HFFc6 (cell line): ENCODE measurements around the gene ZNF331. TPM values are rescaled to one million over a fixed set of nuclear protein-coding genes. Genes with fewer than 3 reads are reported as not detected.
"Not testable (repeated sequence)": the region's sequence is repeated elsewhere in the genome, so short reads cannot be mapped to it uniquely, and the experiment has no call there.

Experiments
- DNase-seq: peaks from one replicate; pipeline ENCODE4 v3.0.0-alpha.2; 2018
- H3K27ac Mint-ChIP-seq: 2 replicates; pipeline ENCODE4 v1.8.0; 2020; ENCODE audit warnings: mild to moderate bottlenecking, mixed read lengths
- H3K27me3 Mint-ChIP-seq: 2 replicates; pipeline ENCODE4 v1.8.0; 2021; ENCODE audit warnings: mild to moderate bottlenecking, moderate library complexity, mixed read lengths; ENCODE audit not compliant: insufficient read depth
- H3K36me3 Mint-ChIP-seq: 2 replicates; pipeline ENCODE4 v1.8.0; 2021; ENCODE audit warnings: low read depth, mixed read lengths
- H3K4me1 Mint-ChIP-seq: 2 replicates; pipeline ENCODE4 v1.8.0; 2020; ENCODE audit warnings: low read depth, mixed read lengths
- H3K4me3 Mint-ChIP-seq: 2 replicates; pipeline ENCODE4 v1.8.0; 2020; ENCODE audit warnings: mild to moderate bottlenecking, moderate library complexity, mixed read lengths
- H3K9me3 Mint-ChIP-seq: 2 replicates; pipeline ENCODE4 v1.8.0; 2020; ENCODE audit warnings: mild to moderate bottlenecking, mixed read lengths
- CTCF ChIP-seq: fragments of 200-600 bp; sonication (generic); IDR thresholded peaks from 2 replicates; pipeline ENCODE4 v1.5.0; 2021; ENCODE audit warnings: antibody characterized with exemption, mild to moderate bottlenecking
- long read RNA-seq: library from polyadenylated mRNA; unstranded; transcript quantifications from one replicate; pipeline ENCODE4 v2.0.0, GENCODE V29; 2019
- total RNA-seq, 6 experiments: library from RNA; stranded (reverse); fragmentation: NEBNext Ultra II Directional; extraction: Animal tissue kit (Norgen Biotek cat#: 25700); gene quantifications; 2 replicates in 1 of 6; 3 replicates in 5 of 6; pipeline ENCODE4 v1.2.3, GENCODE V29; 2021

The ZNF331 gene
- 10 to 100 TPM in 4 of 6 experiments, 1 to 10 TPM in 2; 9.8 to 13.0 (median 11.3) TPM for total RNA-seq
- long read RNA-seq, transcript ZNF331-202 (6 exons, 2,248 nt) = major isoform, 7 of 11 reads
- long read RNA-seq, partial matches to known transcripts = 0 of 11 reads
- long read RNA-seq, other reads (novel, unspliced or antisense) = 1 of 11 reads

- DNase-seq = peak; percentile 70
Measured at GRCh38 chr19:53537521-53538377, at the start of gene ZNF331. ZNF331 (plus strand) TSS chr19:53538145; CDS start chr19:53569377, 31,232 bp downstream.

DNA sequence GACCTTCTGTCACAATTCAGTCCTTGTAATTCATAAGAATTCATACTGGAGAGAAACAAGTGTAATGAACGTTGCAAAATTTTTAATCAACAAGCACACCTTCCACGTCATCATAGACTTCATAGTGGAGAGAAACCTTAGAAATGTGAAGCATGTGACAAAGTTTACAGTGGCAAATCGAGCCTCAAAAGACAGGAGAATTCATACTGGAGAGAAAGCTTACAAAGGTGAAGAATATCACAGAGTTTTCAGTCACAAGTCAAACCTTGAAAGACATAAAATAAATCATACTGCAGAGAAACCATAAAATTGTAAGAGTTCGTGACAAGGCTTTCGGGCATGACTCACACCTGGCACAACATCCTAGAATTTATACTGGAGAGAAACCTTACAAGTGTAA is 45.8 kb upstream of the ZNF331 start:
- no peaks in the 10 kb centered on the region for H3K4me1 Mint-ChIP-seq
- H3K27me3 Mint-ChIP-seq = peaks cover 3% of the 10 kb centered on the region
- DNase-seq = no peak
- no peak for TF ChIP-seq CTCF
- H3K9me3 Mint-ChIP-seq = peaks cover 82% of the 10 kb centered on the region
- H3K4me3 Mint-ChIP-seq = no peak overlapping the region
- H3K36me3 Mint-ChIP-seq = peaks cover 76% of the 10 kb centered on the region
- no peak overlapping the region for H3K27ac Mint-ChIP-seq

More at GRCh38 chr19:53537521-53538377, at the start of gene ZNF331:
- Mint-ChIP-seq H3K9me3 (no peaks in the 10 kb centered on the region), H3K27me3 (peaks cover 5% of the 10 kb centered on the region), H3K27ac (peak within 1 kb of the TSS; percentile 94), H3K36me3 (peaks cover 32% of the 10 kb centered on the region), H3K4me3 (peak within 1 kb of the TSS; percentile 92), H3K4me1 (peaks cover 18% of the 10 kb centered on the region)
- TF ChIP-seq CTCF = peak; percentile 39

GRCh38 chr19:53497311-53498023 is 40.5 kb upstream of the ZNF331 start:
- not testable (repeated sequence) for H3K27me3 Mint-ChIP-seq, H3K4me1 Mint-ChIP-seq, H3K4me3 Mint-ChIP-seq
- Mint-ChIP-seq H3K27ac (peak overlapping the region; percentile 12; the same call in 1 of the 2 replicates), H3K9me3 (peaks cover 39% of the 10 kb centered on the region), H3K36me3 (peaks cover 28% of the 10 kb centered on the region)
- peak; percentile 41 for DNase-seq

DNA sequence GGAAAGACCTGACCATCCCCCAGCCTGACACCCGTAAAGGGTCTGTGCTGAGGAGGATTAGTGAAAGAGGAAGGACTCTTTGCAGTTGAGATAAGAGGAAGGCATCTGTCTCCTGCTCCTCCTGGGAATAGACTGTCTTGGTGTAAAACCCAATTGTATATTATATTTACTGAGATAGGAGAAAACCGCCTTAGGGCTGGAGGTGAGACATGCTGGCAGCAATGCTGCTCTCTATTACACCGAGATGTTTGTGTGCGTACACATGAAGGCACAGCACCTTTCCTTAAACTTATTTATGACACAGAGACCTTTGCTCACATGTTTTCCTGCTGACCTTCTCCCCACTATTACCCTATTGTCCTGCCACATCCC is 39.9 kb upstream of the ZNF331 start:
- DNase-seq, H3K4me1 Mint-ChIP-seq, H3K4me3 Mint-ChIP-seq, H3K27me3 Mint-ChIP-seq, H3K27ac Mint-ChIP-seq: not testable (repeated sequence)
- Mint-ChIP-seq H3K36me3 (peaks cover 22% of the 10 kb centered on the region), H3K9me3 (peaks cover 34% of the 10 kb centered on the region)

- H3K36me3 Mint-ChIP-seq, H3K27ac Mint-ChIP-seq, H3K9me3 Mint-ChIP-seq, DNase-seq, H3K4me3 Mint-ChIP-seq: not testable (repeated sequence)
- H3K4me1 Mint-ChIP-seq = peaks cover 17% of the 10 kb centered on the region
- H3K27me3 Mint-ChIP-seq = peaks cover 10% of the 10 kb centered on the region
Measured at GRCh38 chr19:53503151-53503550, 34.8 kb upstream of the ZNF331 start.

DNA sequence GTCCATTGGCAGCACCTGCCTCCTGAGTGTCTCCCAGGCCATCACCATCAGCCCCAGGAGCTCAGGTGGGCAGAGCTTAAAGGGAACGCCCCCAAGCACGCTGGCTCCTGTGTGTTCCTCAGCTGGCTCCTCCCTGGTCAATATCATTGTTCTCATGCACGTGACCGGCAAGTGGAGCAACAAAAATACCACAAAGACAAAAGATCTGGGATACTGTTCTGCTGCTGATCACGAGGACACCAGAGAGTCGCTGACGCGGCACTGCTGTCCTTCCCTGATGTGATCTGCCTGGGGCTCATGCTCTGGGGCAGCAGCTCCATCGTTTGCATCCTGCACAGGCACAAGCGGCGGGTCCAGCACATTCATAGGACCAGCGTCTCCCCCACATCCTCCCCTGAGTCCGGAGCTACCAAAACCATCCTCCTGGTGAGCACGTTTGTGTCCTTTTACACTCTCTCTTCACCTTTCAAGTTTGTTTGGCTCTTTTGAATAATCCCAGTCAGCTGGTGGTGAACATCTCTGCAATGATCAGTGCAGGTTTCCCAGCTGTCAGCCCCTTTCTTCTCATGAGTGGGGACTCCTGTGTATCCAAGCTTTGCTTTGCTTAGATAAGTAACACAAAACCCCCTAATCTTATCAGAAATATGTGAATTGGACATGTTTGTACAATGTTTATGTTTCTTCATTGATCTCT is 34.1 kb upstream of the ZNF331 start:
- not testable (repeated sequence) for H3K36me3 Mint-ChIP-seq, H3K9me3 Mint-ChIP-seq, DNase-seq, H3K27ac Mint-ChIP-seq
- H3K4me1 Mint-ChIP-seq = peaks cover 17% of the 10 kb centered on the region
- peak overlapping the region; percentile 83; the same call in 1 of the 2 replicates for H3K4me3 Mint-ChIP-seq
- peaks cover 10% of the 10 kb centered on the region for H3K27me3 Mint-ChIP-seq

GRCh38 chr19:53504365-53504703 is 33.6 kb upstream of the ZNF331 start:
- peak; percentile 17 for DNase-seq
- peak; percentile 57 for TF ChIP-seq CTCF
- H3K36me3 Mint-ChIP-seq, H3K27ac Mint-ChIP-seq, H3K9me3 Mint-ChIP-seq: not testable (repeated sequence)
- Mint-ChIP-seq H3K4me3 (peak overlapping the region; percentile 83), H3K27me3 (peaks cover 10% of the 10 kb centered on the region), H3K4me1 (peaks cover 17% of the 10 kb centered on the region)
